ENCODE results near the gene TGFB1I1.

TGFB1I1 gene

GRCh38 chr16:31474773-31475738 lies 3.1 kb downstream of the TGFB1I1 start:
- Histone ChIP-seq H3K27me3 (ENCODE audit: control insufficient read depth, insufficient read depth, low read length) (no peaks in the 10 kb centered on the region), H3K9ac (no peak overlapping the region), H3K4me3 (ENCODE audit: low read depth, low read length) (no peak overlapping the region), H3K4me1 (peaks cover 19% of the 10 kb centered on the region), H3K79me2 (no peaks in the 10 kb centered on the region), H3K36me3 (ENCODE audit: control insufficient read depth, insufficient read depth, low read length) (no peaks in the 10 kb centered on the region), H3K27ac (no peak overlapping the region), H3K4me2 (ENCODE audit: low read length) (no peak overlapping the region), H3K9me3 (ENCODE audit: control insufficient read depth, low read length) (no peaks in the 10 kb centered on the region), H2AFZ (no peak overlapping the region)
- TF ChIP-seq CTCF (IDR thresholded peaks at IDR 0.05): no peak

GRCh38 chr16:31475946-31476302 lies 4.0 kb downstream of the TGFB1I1 start:
- Histone ChIP-seq H3K4me3 (ENCODE audit: low read depth, low read length) (peak overlapping the region; percentile 71), H3K27ac (peak overlapping the region; percentile 97), H3K4me1 (peaks cover 19% of the 10 kb centered on the region), H3K79me2 (no peaks in the 10 kb centered on the region), H3K9me3 (ENCODE audit: control insufficient read depth, low read length) (no peaks in the 10 kb centered on the region), H3K27me3 (ENCODE audit: control insufficient read depth, insufficient read depth, low read length) (no peaks in the 10 kb centered on the region), H2AFZ (peak overlapping the region; percentile 84), H3K36me3 (ENCODE audit: control insufficient read depth, insufficient read depth, low read length) (no peaks in the 10 kb centered on the region), H3K9ac (no peak overlapping the region), H3K4me2 (ENCODE audit: low read length) (peak overlapping the region; percentile 96)
- no peak for TF ChIP-seq CTCF (IDR thresholded peaks at IDR 0.05)

- no peaks in the 10 kb centered on the region for H3K36me3 ChIP-seq (ENCODE audit: control insufficient read depth, insufficient read depth, low read length)
- no peaks in the 10 kb centered on the region for H3K27me3 ChIP-seq (ENCODE audit: control insufficient read depth, insufficient read depth, low read length)
- H3K9ac ChIP-seq: peak overlapping the region; percentile 79
- H3K4me3 ChIP-seq (ENCODE audit: low read depth, low read length): peak overlapping the region; percentile 71
- no peak for TF ChIP-seq CTCF (IDR thresholded peaks at IDR 0.05)
- H3K79me2 ChIP-seq: no peaks in the 10 kb centered on the region
- peaks cover 14% of the 10 kb centered on the region for H3K4me1 ChIP-seq
- peak overlapping the region; percentile 90 for H2AFZ ChIP-seq
- H3K4me2 ChIP-seq (ENCODE audit: low read length): peak overlapping the region; percentile 96
- H3K9me3 ChIP-seq (ENCODE audit: control insufficient read depth, low read length): no peaks in the 10 kb centered on the region
- H3K27ac ChIP-seq: peak overlapping the region; percentile 97
Observed at GRCh38 chr16:31476303-31477219, 4.6 kb downstream of the TGFB1I1 start.

- H2AFZ ChIP-seq: peak overlapping the region; percentile 90
- no peak overlapping the region for H3K9ac ChIP-seq
- H3K79me2 ChIP-seq: no peaks in the 10 kb centered on the region
- no peaks in the 10 kb centered on the region for H3K9me3 ChIP-seq (ENCODE audit: control insufficient read depth, low read length)
- H3K4me3 ChIP-seq (ENCODE audit: low read depth, low read length): peak overlapping the region; percentile 32
- peak overlapping the region; percentile 97 for H3K27ac ChIP-seq
- H3K4me2 ChIP-seq (ENCODE audit: low read length): peak overlapping the region; percentile 81
- no peaks in the 10 kb centered on the region for H3K27me3 ChIP-seq (ENCODE audit: control insufficient read depth, insufficient read depth, low read length)
- peak; percentile 75 for TF ChIP-seq CTCF (IDR thresholded peaks at IDR 0.05)
- H3K36me3 ChIP-seq (ENCODE audit: control insufficient read depth, insufficient read depth, low read length): no peaks in the 10 kb centered on the region
- H3K4me1 ChIP-seq: peaks cover 11% of the 10 kb centered on the region
Observed at GRCh38 chr16:31477220-31478216, 5.6 kb downstream of the TGFB1I1 start.

Measured in parathyroid adenoma (tissue), 2 donors.